ENCODE results near the gene POLDIP3.
A peak's percentile ranks its signal among the peaks of the same experiment; 100 is the strongest.
"Not testable (repeated sequence)": the region's sequence is repeated elsewhere in the genome, so short reads cannot be mapped to it uniquely, and the experiment has no call there.

The POLDIP3 gene

DNA sequence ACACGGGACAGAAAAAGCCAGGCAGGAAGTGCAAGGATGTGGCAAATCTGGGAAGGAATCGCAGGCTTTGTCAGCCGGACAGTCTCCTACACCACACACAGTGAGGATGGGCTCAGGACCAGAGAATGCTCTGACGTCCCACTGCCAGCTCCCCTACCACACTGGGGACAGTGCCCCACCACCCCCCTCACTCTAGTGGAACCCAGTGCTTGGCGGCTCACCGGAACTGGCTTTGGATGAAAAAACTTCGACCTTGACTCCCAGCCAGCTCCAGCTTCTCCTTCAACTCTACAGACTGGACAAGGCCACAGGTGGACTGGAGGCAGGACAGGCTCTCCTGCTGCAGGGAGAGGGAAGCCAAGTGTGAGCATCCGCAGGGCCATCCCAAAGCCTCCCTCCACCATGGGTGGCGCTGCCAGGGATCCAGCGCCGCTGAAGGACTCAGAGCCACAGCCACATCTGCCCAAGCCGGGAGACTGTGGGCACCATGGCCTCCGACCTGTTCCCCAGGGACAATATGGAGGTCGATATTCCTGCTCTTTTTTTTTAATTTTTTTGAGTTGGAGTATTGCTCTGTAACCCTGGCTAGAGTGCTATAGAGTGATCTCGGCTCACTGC lies 37.0 kb downstream of the POLDIP3 start:
- H3K4me3 ChIP-seq (ENCODE audit: low read length), result no peak overlapping the region
- DNase-seq (ENCODE audit: low read depth), result no peak
- TF ChIP-seq, protein P1, sequence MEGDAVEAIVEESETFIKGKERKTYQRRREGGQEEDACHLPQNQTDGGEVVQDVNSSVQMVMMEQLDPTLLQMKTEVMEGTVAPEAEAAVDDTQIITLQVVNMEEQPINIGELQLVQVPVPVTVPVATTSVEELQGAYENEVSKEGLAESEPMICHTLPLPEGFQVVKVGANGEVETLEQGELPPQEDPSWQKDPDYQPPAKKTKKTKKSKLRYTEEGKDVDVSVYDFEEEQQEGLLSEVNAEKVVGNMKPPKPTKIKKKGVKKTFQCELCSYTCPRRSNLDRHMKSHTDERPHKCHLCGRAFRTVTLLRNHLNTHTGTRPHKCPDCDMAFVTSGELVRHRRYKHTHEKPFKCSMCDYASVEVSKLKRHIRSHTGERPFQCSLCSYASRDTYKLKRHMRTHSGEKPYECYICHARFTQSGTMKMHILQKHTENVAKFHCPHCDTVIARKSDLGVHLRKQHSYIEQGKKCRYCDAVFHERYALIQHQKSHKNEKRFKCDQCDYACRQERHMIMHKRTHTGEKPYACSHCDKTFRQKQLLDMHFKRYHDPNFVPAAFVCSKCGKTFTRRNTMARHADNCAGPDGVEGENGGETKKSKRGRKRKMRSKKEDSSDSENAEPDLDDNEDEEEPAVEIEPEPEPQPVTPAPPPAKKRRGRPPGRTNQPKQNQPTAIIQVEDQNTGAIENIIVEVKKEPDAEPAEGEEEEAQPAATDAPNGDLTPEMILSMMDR (IDR thresholded peaks at IDR 0.05; ENCODE audit: insufficient read depth, low read depth, low read length, missing control alignments), result no peak

DNA sequence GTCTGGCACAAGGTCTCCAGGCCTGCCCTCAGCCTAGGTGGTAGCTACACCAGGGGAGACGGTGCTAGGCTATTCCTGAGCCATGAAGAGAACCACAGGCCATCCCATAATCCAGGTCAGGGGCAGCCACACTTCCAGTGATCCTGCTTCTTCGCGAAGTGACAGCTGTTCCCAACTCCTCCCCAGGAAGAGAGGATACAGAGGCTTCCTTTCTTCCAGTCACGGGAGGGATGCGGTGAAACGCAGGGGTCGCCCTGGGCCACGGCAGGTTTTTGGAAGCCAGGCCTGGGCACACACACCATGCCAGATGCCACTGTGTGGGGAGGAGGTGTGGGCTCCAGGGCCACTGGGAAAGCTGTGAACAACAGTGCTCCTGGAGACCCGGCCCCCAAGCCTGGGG lies 37.5 kb downstream of the POLDIP3 start:
- H3K4me3 ChIP-seq (ENCODE audit: low read length), result not testable (repeated sequence)

DNA sequence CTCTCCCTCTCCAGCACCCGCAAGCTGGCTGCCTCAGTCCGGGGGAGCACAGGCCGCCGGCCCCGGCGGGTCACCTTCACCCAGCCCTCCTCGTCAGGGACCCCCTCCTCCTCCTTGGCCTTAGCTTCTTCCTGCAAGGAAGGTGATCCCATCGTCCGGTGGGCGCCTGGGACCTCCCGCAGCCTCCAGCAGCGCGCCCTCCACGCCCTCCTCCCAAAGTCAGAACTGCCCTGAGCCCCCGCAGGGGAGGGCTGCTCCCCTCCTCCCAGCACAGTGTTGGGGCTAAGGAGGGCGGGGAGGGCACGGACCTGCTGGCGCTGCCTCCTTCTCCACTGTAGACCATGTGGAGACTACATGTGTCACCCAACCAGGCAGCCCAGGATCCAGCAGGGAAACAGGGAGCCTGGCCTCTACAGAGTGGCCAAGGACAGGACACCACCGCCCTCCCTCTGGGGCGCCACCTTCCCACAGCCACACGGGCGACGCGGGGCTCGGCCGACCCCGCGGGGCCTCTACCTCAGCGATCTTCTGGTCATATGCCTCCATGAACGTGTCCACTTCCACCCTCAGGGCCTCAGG lies 38.6 kb downstream of the POLDIP3 start:
- not testable (repeated sequence) for DNase-seq (ENCODE audit: low read depth); H3K4me3 ChIP-seq (ENCODE audit: low read length)

More for the DNA sequence above, 37.5 kb downstream of the POLDIP3 start:
- not testable (repeated sequence) for DNase-seq (ENCODE audit: low read depth)

DNA sequence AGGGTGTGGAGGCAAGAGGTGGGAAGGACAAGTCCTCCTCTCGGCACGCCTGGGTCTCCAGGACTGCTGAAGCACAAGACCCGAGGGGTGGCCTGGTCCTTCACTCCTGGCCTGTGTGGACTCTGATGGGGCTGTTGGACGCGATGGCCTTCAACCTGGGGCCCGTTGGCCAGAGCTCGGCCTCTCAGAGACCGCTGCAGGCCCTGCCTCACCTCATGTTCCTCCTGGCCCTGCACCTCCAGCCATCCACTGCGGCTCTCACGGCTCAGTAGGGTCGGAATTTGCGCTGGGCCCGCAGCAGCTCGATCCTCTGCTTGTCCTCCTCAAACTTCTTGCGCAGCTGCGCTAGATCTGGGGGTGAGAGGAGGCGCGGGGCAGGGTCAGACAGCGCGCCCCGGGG lies 40.2 kb downstream of the POLDIP3 start:
- H3K4me3 ChIP-seq (ENCODE audit: low read length); DNase-seq (ENCODE audit: low read depth): not testable (repeated sequence)

DNA sequence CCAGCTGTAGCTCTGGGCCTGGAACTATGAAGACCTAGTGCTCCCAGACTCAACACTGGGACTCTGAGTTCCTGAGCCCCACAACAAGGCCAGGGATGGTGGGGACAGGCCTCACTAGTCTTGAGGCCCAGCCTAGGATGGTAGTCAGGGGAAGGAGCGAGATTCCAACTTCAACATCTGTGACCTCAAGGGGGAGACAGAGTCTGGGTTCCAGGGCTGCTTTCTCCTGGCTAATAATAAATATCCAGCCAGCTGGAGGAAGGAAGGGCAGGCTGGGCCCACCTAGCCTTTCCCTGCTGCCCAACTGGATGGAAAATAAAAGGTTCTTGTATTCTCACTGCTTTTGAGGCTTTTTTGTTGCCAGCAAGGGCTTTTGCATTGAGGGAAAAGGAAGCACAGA lies 40.6 kb downstream of the POLDIP3 start:
- not testable (repeated sequence) for DNase-seq (ENCODE audit: low read depth); H3K4me3 ChIP-seq (ENCODE audit: low read length)

DNA sequence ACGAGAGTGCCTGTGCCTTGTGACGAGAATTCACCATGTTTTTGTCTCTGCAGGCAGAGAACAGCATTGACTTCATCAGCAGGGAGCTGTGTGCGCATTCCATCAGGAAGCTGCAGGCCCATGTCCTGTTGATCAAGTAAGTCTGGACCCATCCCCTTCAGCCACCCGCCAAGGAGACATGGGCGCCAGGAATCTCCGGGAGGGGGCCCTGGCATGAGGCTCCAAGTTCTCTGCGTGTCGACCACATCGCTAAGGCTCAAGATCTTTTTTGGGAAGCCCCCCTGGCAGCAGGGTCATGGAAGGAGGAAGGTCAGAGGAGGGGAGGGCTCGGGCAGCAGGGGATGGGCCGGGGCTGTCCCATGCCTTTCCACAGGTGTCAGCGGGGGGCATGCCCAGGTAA lies 43.6 kb downstream of the POLDIP3 start:
- not testable (repeated sequence) for DNase-seq (ENCODE audit: low read depth)

DNA sequence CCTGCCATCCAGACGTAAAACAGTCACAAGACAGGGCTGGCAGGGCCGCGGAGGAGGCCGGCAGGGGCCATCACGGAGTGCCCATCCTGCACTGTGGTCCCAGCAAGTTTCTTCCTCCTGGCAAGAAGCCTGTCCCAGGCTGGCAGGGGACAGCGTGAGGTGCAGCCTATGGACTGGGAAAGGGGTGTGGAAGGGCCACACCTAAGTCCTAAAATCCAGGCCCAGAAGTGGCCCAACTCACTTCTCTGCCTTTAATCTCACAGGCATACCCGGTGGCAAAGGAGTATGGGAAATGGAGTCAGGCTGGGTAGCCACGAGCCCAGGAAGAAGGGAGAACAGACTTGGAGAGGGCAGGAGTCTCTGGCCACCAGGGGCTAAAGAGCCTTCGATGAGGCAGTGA lies 44.1 kb downstream of the POLDIP3 start:
- DNase-seq (ENCODE audit: low read depth), result not testable (repeated sequence)

More for the DNA sequence above, 43.6 kb downstream of the POLDIP3 start:
- H3K4me3 ChIP-seq (ENCODE audit: low read length), result not testable (repeated sequence)

DNA sequence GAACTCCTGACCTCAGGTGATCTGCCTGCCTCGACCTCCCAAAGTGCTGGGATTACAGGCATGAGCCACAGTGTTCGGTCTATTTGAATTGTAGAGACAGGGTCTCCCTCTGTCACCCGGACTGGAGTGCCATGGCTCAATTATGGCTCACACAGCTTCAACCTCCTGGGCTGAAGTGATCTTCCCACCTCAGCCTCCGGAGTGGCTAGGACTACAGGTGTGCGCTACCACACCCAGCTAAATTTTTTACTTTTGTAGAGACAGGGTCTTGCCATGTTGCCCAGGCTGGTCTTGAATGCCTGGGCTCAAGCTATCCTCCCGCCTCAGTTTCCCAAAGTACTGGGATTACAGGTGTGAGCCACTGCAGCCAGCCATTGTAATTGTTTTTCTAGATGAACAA lies 46.7 kb downstream of the POLDIP3 start:
- not testable (repeated sequence) for DNase-seq (ENCODE audit: low read depth); H3K4me3 ChIP-seq (ENCODE audit: low read length)

More for the DNA sequence above, 44.1 kb downstream of the POLDIP3 start:
- H3K4me3 ChIP-seq (ENCODE audit: low read length), result not testable (repeated sequence)

DNA sequence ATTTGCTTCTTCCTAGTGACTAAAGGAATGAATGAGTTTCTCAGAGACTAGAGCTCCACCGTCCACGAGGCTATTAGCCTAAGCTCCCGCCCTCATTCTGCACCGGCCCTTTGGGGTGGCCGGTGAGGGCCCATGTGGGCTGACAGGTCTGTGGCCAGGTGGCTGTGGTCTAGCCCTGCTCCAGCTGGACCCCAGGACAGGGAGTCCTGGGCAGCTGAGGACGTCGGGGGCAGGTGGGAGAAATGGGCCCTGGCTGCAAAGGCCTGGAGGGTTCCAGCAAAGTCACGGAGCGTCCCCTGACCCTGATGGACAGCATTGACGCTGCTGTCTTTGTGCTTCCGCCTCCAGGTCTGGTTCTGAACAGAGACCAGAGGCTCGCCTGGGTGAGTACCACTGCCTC lies 48.7 kb downstream of the POLDIP3 start:
- H3K4me3 ChIP-seq (ENCODE audit: low read length), result no peak overlapping the region
- DNase-seq (ENCODE audit: low read depth), result no peak
- TF ChIP-seq, protein P1 (IDR thresholded peaks at IDR 0.05; ENCODE audit: insufficient read depth, low read depth, low read length, missing control alignments), result no peak

DNA sequence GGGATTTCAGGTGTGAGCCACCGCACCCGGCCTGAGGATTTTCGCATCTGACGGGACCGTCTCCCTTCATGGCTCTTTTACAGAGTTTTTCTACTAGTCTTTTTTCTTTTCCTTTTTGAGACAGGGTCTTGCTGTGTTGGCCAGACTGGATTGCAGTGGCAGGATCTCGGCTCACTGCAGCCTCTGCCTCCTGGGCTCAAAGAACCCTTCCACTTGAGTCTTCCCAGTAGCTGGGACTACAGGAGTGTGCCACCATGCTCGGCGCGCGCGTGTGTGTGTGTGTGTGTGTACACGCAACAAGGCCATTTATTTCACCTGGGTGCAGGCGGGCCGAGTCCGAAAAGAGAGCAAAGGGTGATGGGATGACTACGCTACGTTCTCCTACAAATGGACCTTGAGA lies 50.0 kb downstream of the POLDIP3 start:
- no peak for DNase-seq (ENCODE audit: low read depth)
- no peak overlapping the region for H3K4me3 ChIP-seq (ENCODE audit: low read length)
- TF ChIP-seq, protein P1 (IDR thresholded peaks at IDR 0.05; ENCODE audit: insufficient read depth, low read depth, low read length, missing control alignments), result no peak

DNA sequence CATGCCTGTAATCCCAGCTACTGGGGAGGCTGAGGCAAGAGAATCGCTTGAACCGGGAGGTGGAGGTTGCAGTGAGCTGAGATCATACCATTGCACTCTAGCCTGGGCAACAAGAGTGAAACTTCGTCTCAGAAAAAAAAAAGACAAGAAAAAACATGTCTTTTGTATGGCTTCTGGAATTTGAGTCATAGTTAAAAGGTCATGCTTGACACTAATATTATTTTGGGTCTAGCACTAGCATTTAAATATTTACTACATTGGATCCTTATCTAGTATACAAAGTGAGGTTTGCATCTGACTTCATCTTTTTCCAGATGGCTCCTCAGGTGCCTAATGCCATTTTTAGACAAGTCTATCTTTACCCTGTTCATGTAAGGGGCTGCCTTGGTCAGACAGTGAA lies 50.7 kb downstream of the POLDIP3 start:
- not testable (repeated sequence) for H3K4me3 ChIP-seq (ENCODE audit: low read length)
- DNase-seq (ENCODE audit: low read depth), result peak; percentile 35
